ENCODE measurements around the gene MT1E. TPM values are rescaled to one million over a fixed set of nuclear protein-coding genes. Genes with fewer than 3 reads are reported as not detected.
"Not testable (repeated sequence)": the region's sequence is repeated elsewhere in the genome, so short reads cannot be mapped to it uniquely, and the experiment has no call there.

Gene MT1E
- total RNA-seq, 1 experiment from 2014 or later: 383 TPM

DNA sequence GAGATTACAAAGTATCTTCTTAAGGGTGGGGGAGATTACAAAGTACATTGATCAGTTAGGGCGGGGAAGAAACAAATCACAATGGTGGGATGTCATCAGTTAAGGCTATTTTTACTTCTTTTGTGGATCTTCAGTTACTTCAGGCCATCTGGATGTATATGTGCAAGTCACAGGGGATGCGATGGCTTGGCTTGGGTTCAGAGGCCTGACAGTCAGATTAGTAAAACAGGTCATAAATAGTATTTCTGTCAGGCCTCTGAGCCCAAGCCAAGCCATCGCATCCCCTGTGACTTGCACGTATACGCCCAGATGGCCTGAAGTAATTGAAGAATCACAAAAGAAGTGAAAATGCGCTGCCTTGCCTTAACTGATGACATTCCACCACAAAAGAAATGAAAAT, 49.0 kb downstream of the MT1E start:
- DNase-seq (ENCODE audit: low read depth, low spot score); H3K9me3 ChIP-seq (ENCODE audit: control insufficient read depth in 1 of 2, insufficient read depth in 1 of 2, low read depth in 1 of 2, low read length in 2 of 2); H3K27ac ChIP-seq (ENCODE audit: low read depth, low read length); H3K36me3 ChIP-seq (ENCODE audit: control insufficient read depth in 1 of 2, insufficient read depth in 2 of 2, low read length in 2 of 2); ATAC-seq; BruUV-seq (replicated peaks); RAD21 ChIA-PET (ENCODE audit: low non-redundant PET in 1 of 2, low total read pairs in 2 of 2, uncharacterized antibody in 2 of 2, unreplicated experiment in 2 of 2); H2AFZ ChIP-seq (ENCODE audit: low read depth, low read length, poor library complexity, severe bottlenecking); H3K4me1 ChIP-seq (ENCODE audit: control insufficient read depth in 1 of 2, insufficient read depth in 2 of 2, low read length in 2 of 2); H3K4me2 ChIP-seq (ENCODE audit: low read length); H3K4me3 ChIP-seq (replicated peaks in 1 of 2; ENCODE audit: low read depth in 1 of 2, low read length in 2 of 2); H3K9me2 ChIP-seq (ENCODE audit: insufficient read depth); intact Hi-C loops (cut with micrococcal nuclease); H4K20me1 ChIP-seq (ENCODE audit: insufficient read depth); H3K79me2 ChIP-seq (ENCODE audit: insufficient read depth, low read length); H3K9ac ChIP-seq (ENCODE audit: low read length); H3K27me3 ChIP-seq (ENCODE audit: insufficient read depth, low read length); CTCF ChIA-PET: not testable (repeated sequence)
- POLR2A ChIA-PET: interaction anchor here (1.6 kb wide), 1 partner anchor 8 kb away, joined by 5 read pairs; no protein-coding TSS in a partner anchor

DNA sequence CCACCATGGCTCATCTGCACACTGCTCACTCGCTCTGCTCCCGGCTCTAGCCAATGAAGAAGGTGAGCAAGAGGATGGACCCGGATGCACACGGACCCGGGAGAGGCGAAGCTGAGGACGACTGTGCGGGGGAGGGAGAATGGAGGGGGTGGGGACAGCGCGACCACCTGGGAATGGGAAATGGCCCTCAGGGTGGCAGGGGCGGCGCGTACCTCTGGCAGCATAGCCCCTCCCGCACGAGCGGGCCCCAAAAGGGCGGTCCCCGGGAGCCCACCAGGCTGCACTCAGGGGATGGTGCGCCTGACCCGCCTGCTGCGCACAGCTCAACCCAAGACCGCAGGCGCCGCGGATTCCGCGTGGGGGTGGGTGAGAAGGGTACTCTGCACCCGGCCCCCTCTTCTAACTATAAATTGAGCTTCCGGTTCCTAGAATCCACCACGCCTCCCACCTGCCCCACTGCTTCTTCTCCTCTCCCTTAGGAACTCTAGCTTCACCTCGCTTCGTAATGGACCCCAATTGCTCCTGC, 50.2 kb downstream of the MT1E start:
- Histone ChIP-seq H3K4me1 (ENCODE audit: control insufficient read depth in 1 of 2, insufficient read depth in 2 of 2, low read length in 2 of 2) (peaks cover 0 to 12% of the 10 kb centered on the region in 2 experiments; a peak in 2 of 4 replicates), H3K4me2 (ENCODE audit: low read length) (no peak overlapping the region), H3K27ac (ENCODE audit: low read depth, low read length) (no peak overlapping the region), H3K9me2 (ENCODE audit: insufficient read depth) (no peaks in the 10 kb centered on the region), H3K79me2 (ENCODE audit: insufficient read depth, low read length) (no peaks in the 10 kb centered on the region), H3K36me3 (ENCODE audit: control insufficient read depth in 1 of 2, insufficient read depth in 2 of 2, low read length in 2 of 2) (no peaks in the 10 kb centered on the region), H3K9me3 (ENCODE audit: control insufficient read depth in 1 of 2, insufficient read depth in 1 of 2, low read depth in 1 of 2, low read length in 2 of 2) (no peaks in the 10 kb centered on the region), H3K27me3 (ENCODE audit: insufficient read depth, low read length) (no peaks in the 10 kb centered on the region), H4K20me1 (ENCODE audit: insufficient read depth) (no peaks in the 10 kb centered on the region), H2AFZ (ENCODE audit: low read depth, low read length, poor library complexity, severe bottlenecking) (no peak overlapping the region), H3K4me3 (replicated peaks in 1 of 2; ENCODE audit: low read depth in 1 of 2, low read length in 2 of 2) (no peak overlapping the region), H3K9ac (ENCODE audit: low read length) (no peak overlapping the region)
- ChIA-PET POLR2A (no interaction called here), RAD21 (ENCODE audit: low non-redundant PET in 1 of 2, low total read pairs in 2 of 2, uncharacterized antibody in 2 of 2, unreplicated experiment in 2 of 2) (no interaction called here), CTCF (no interaction called here)
- TF ChIP-seq EZH2 (IDR thresholded peaks at IDR 0.05) (no peak), POLR2A (IDR thresholded peaks at IDR 0.05; ENCODE audit: borderline replicate concordance, extremely low read depth, insufficient read depth, insufficient read length) (no peak), JUND (IDR thresholded peaks at IDR 0.05) (no peak), EGR1 (IDR thresholded peaks at IDR 0.05; ENCODE audit: low read depth) (no peak), TCF7L2 (IDR thresholded peaks at IDR 0.05; ENCODE audit: borderline replicate concordance, extremely low read depth, insufficient read depth, insufficient read length) (no peak), SP1 (IDR thresholded peaks at IDR 0.05; ENCODE audit: low read depth) (no peak)
- TF ChIP-seq, protein P1, sequence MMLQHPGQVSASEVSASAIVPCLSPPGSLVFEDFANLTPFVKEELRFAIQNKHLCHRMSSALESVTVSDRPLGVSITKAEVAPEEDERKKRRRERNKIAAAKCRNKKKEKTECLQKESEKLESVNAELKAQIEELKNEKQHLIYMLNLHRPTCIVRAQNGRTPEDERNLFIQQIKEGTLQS (IDR thresholded peaks at IDR 0.05): no peak
- intact Hi-C loops (cut with micrococcal nuclease): no loop called here
- DNase-seq (ENCODE audit: low read depth, low spot score): no peak
- no peak for ATAC-seq
- BruUV-seq (replicated peaks): no TSS peak

Other genes with a start within 250 kb of the MT1E start
- gene AMFR, start 200.2 kb upstream of the MT1E start, total RNA-seq (2021; ENCODE audit: unreplicated experiment): 66.3 TPM
- gene NUDT21, start 174.4 kb upstream of the MT1E start, total RNA-seq (2021; ENCODE audit: unreplicated experiment): 218 TPM
- 51.6 TPM for gene OGFOD1, start 174.2 kb upstream of the MT1E start, total RNA-seq (2021; ENCODE audit: unreplicated experiment)
- gene BBS2, start 105.8 kb upstream of the MT1E start, total RNA-seq (2021; ENCODE audit: unreplicated experiment): 26.7 TPM
- gene MT4, start 60.7 kb upstream of the MT1E start, total RNA-seq (2021; ENCODE audit: unreplicated experiment): not detected
- not detected for gene MT3, start 36.3 kb upstream of the MT1E start, total RNA-seq (2021; ENCODE audit: unreplicated experiment)
- gene MT2A, start 17.2 kb upstream of the MT1E start, total RNA-seq (2021; ENCODE audit: unreplicated experiment): 710 TPM
- gene MT1M, start 6.9 kb downstream of the MT1E start, total RNA-seq (2021; ENCODE audit: unreplicated experiment): 0.39 TPM
- not detected for gene MT1A, start 12.9 kb downstream of the MT1E start, total RNA-seq (2021; ENCODE audit: unreplicated experiment)
- gene MT1B, start 26.1 kb downstream of the MT1E start, total RNA-seq (2021; ENCODE audit: unreplicated experiment): not detected
- 7.3 TPM for gene MT1F, start 32.2 kb downstream of the MT1E start, total RNA-seq (2021; ENCODE audit: unreplicated experiment)
- 1.2 TPM for gene MT1G, start 42.3 kb downstream of the MT1E start, total RNA-seq (2021; ENCODE audit: unreplicated experiment)
- not detected for gene MT1H, start 44.0 kb downstream of the MT1E start, total RNA-seq (2021; ENCODE audit: unreplicated experiment)
- gene MT1X, start 56.7 kb downstream of the MT1E start, total RNA-seq (2021; ENCODE audit: unreplicated experiment): 50.2 TPM
- gene NUP93, start 104.3 kb downstream of the MT1E start, total RNA-seq (2021; ENCODE audit: unreplicated experiment): 144 TPM
- not detected for gene SLC12A3, start 239.4 kb downstream of the MT1E start, total RNA-seq (2021; ENCODE audit: unreplicated experiment)